Loucy (cell line): Measurements from ENCODE around the gene MBD6.
"Not testable (repeated sequence)": the region's sequence is repeated elsewhere in the genome, so short reads cannot be mapped to it uniquely, and the experiment has no call there.

Experiments
- H2AFZ ChIP-seq: fragments of 200-600 bp; sonication (generic); 2 replicates; pipeline ENCODE4 v1.6.0; 2016; ENCODE audit warnings: antibody characterized with exemption, mild to moderate bottlenecking, low read length, moderate library complexity
- H3F3A ChIP-seq: fragments of 200-600 bp; 2 replicates; pipeline ENCODE4 v1.6.0; 2016; ENCODE audit warnings: antibody characterized with exemption, low read depth, mild to moderate bottlenecking
- H3K27me3 ChIP-seq: fragments of 200-600 bp; sonication (generic); 2 replicates; pipeline ENCODE4 v1.6.1; 2014; ENCODE audit warnings: low read length, mild to moderate bottlenecking; ENCODE audit not compliant: insufficient read depth, poor library complexity, severe bottlenecking
- H3K36me3 ChIP-seq: fragments of 200-600 bp; sonication (generic); 2 replicates; pipeline ENCODE4 v1.6.1; 2016; ENCODE audit warnings: low read length; ENCODE audit not compliant: insufficient read depth
- H3K4me1 ChIP-seq: fragments of 200-600 bp; sonication (generic); 2 replicates; pipeline ENCODE4 v1.5.1; 2014; ENCODE audit warnings: low read length, mild to moderate bottlenecking; ENCODE audit not compliant: insufficient read depth, poor library complexity, severe bottlenecking
- H3K4me2 ChIP-seq: fragments of 200-600 bp; sonication (generic); 2 replicates; pipeline ENCODE4 v1.6.0; 2014; ENCODE audit warnings: antibody characterized with exemption, low read length, low read depth, mild to moderate bottlenecking; ENCODE audit not compliant: poor library complexity, severe bottlenecking
- H3K4me3 ChIP-seq: fragments of 200-600 bp; sonication (generic); 2 replicates; pipeline ENCODE4 v1.5.1; 2014; ENCODE audit warnings: low read length, mild to moderate bottlenecking, mixed read lengths; ENCODE audit not compliant: poor library complexity, severe bottlenecking
- H3K79me2 ChIP-seq: fragments of 200-600 bp; sonication (generic); 2 replicates; pipeline ENCODE4 v1.6.1; 2014; ENCODE audit warnings: low read length; ENCODE audit not compliant: insufficient read depth
- H3K9ac ChIP-seq: fragments of 200-600 bp; sonication (generic); 2 replicates; pipeline ENCODE4 v1.6.0; 2014; ENCODE audit warnings: mild to moderate bottlenecking, low read depth, low read length, moderate library complexity; ENCODE audit not compliant: poor library complexity, severe bottlenecking
- H3K9me2 ChIP-seq: fragments of 200-600 bp; sonication (generic); replicated peaks from 2 replicates; pipeline ENCODE4 v1.6.1; 2016; ENCODE audit warnings: low read depth, low read length, mixed read lengths
- H3K9me3 ChIP-seq: fragments of 200-600 bp; sonication (generic); 2 replicates; pipeline ENCODE4 v1.6.1; 2014; ENCODE audit warnings: mild to moderate bottlenecking, antibody characterized with exemption, low read length, low read depth; ENCODE audit not compliant: insufficient read depth
- H4K20me1 ChIP-seq: fragments of 200-600 bp; sonication (generic); 2 replicates; pipeline ENCODE4 v1.6.0; 2014; ENCODE audit warnings: antibody characterized with exemption, low read length, mild to moderate bottlenecking; ENCODE audit not compliant: insufficient read depth, poor library complexity, severe bottlenecking
- CTCF ChIP-seq: fragments of 200-600 bp; sonication (generic); conservative IDR thresholded peaks from 2 replicates; pipeline ENCODE4 v1.5.1; 2014; ENCODE audit warnings: mild to moderate bottlenecking, antibody characterized with exemption, low read length
- EZH2phosphoT487 ChIP-seq: fragments of 200-600 bp; IDR thresholded peaks from 2 replicates; pipeline ENCODE4 v1.6.1; 2018; ENCODE audit warnings: antibody characterized with exemption, mild to moderate bottlenecking, moderate library complexity, borderline replicate concordance

MBD6 gene

GRCh38 chr12:57513266-57513665, 9.4 kb upstream of the MBD6 start:
- Histone ChIP-seq H3K4me2 (no peak overlapping the region), H3K79me2 (peaks cover 12% of the 10 kb centered on the region), H2AFZ (no peak overlapping the region), H3K36me3 (peaks cover 89% of the 10 kb centered on the region), H3K9me2 (no peaks in the 10 kb centered on the region), H3K27me3 (no peaks in the 10 kb centered on the region), H3K9me3 (no peaks in the 10 kb centered on the region), H3K4me1 (peaks cover 3% of the 10 kb centered on the region), H4K20me1 (peaks cover 16% of the 10 kb centered on the region), H3K9ac (no peak overlapping the region), H3K4me3 (no peak overlapping the region), H3F3A (no peaks in the 10 kb centered on the region; the same call in 1 of the 2 replicates)
- TF ChIP-seq EZH2phosphoT487 (no peak), CTCF (no peak)

GRCh38 chr12:57513677-57514076, 8.9 kb upstream of the MBD6 start:
- not testable (repeated sequence) for H3K4me1 ChIP-seq, H2AFZ ChIP-seq, H3K4me3 ChIP-seq, H3K4me2 ChIP-seq, H3K9me2 ChIP-seq, H3K9ac ChIP-seq, H3K9me3 ChIP-seq, H3F3A ChIP-seq, H3K27me3 ChIP-seq
- Histone ChIP-seq H3K36me3 (peaks cover 91% of the 10 kb centered on the region), H4K20me1 (peaks cover 20% of the 10 kb centered on the region), H3K79me2 (peaks cover 16% of the 10 kb centered on the region)

- Histone ChIP-seq H3K79me2 (peaks cover 22% of the 10 kb centered on the region), H3K36me3 (peaks cover 85% of the 10 kb centered on the region)
Observed at GRCh38 chr12:57514246-57514645, 8.4 kb upstream of the MBD6 start.

GRCh38 chr12:57514720-57515407, 7.8 kb upstream of the MBD6 start:
- Histone ChIP-seq H3K4me2 (no peak overlapping the region), H4K20me1 (peaks cover 32% of the 10 kb centered on the region), H3K4me1 (peaks cover 15% of the 10 kb centered on the region), H3K4me3 (no peak overlapping the region), H3K79me2 (peaks cover 28% of the 10 kb centered on the region), H2AFZ (no peak overlapping the region), H3K36me3 (peaks cover 80% of the 10 kb centered on the region), H3K9me3 (no peaks in the 10 kb centered on the region), H3K9ac (no peak overlapping the region), H3K9me2 (no peaks in the 10 kb centered on the region), H3F3A (no peaks in the 10 kb centered on the region; the same call in 1 of the 2 replicates), H3K27me3 (no peaks in the 10 kb centered on the region)
- TF ChIP-seq EZH2phosphoT487 (no peak), CTCF (no peak)

More at GRCh38 chr12:57514246-57514645, 8.4 kb upstream of the MBD6 start:
- H3K4me3 ChIP-seq, H3K4me2 ChIP-seq, H3K9ac ChIP-seq, H3F3A ChIP-seq, H3K9me3 ChIP-seq, H3K27me3 ChIP-seq, H2AFZ ChIP-seq, H3K9me2 ChIP-seq: not testable (repeated sequence)
- H4K20me1 ChIP-seq: peaks cover 26% of the 10 kb centered on the region
- peaks cover 13% of the 10 kb centered on the region for H3K4me1 ChIP-seq
